GM12878 (cell line): ENCODE results near the gene LASP1. TPM values are rescaled to one million over a fixed set of nuclear protein-coding genes. Genes with fewer than 3 reads are reported as not detected.

Experiments
- ATAC-seq: fragments of 200-7000 bp; cut with Tn5 transposase; 3 replicates; pipeline ENCODE4 v1.9.1; 2020; ENCODE audit warnings: mild to moderate bottlenecking, moderate library complexity
- BruUV-seq: library from RNA; stranded (reverse); fragments of 400-500 nt; replicated peaks from 2 replicates; lab custom pipeline; 2021; lab: Mats Ljungman, UMichigan
- CTCF ChIA-PET: fragments of 300-600 bp; sonication (Branson Sonifier 250); formaldehyde crosslinking; extraction: SDS; loops from one replicate; lab custom pipeline; 2021; ENCODE audit warnings: inconsistent platforms; lab: Yijun Ruan, JAX
- POLR2A ChIA-PET: fragments of 350-600 bp; formaldehyde crosslinking; extraction: SDS; loops from one replicate; lab custom pipeline; 2021; ENCODE audit warnings: inconsistent platforms; lab: Charles Lee
- RAD21 ChIA-PET: fragments of 300-600 bp; sonication (Branson Sonifier 250); formaldehyde crosslinking; loops from one replicate; lab custom pipeline; 2023; ENCODE audit warnings: antibody characterized with exemption; ENCODE audit not compliant: unreplicated experiment; lab: Charles Lee
- SMC1A ChIA-PET: fragments of 300-600 bp; sonication (Branson Sonifier 250); formaldehyde crosslinking; loops from one replicate; lab custom pipeline; 2023; ENCODE audit not compliant: unreplicated experiment, uncharacterized antibody; lab: Charles Lee
- DNase-seq: peaks from one replicate; pipeline ENCODE4 v3.0.0-alpha.2; 2011; ENCODE audit warnings: low read depth, low spot score
- FAIRE-seq: peaks from 3 replicates; lab custom pipeline; 2011; peaks lifted over from hg19 to GRCh38; lab: Jason Lieb, UNC
- H2AFZ ChIP-seq: 2 replicates; pipeline ENCODE4 v1.6.0; 2011; ENCODE audit warnings: low read depth, low read length, control low read depth; ENCODE audit not compliant: control insufficient read depth
- H3K27ac ChIP-seq: 2 replicates; pipeline ENCODE4 v1.5.1; 2011; ENCODE audit warnings: control low read depth; ENCODE audit not compliant: control insufficient read depth, insufficient read depth
- H3K27me3 ChIP-seq, 2 experiments: replicated peaks in 1 of 2; 2 replicates each; pipeline versions ENCODE4 v1.6.0 to v1.6.1; 2011; ENCODE audit warnings: low read length in 1 of 2; ENCODE audit not compliant: control insufficient read depth in 2 of 2, insufficient read depth in 2 of 2
- H3K36me3 ChIP-seq, 2 experiments: 2 replicates each; pipeline ENCODE4 v1.5.1; 2011; ENCODE audit warnings: low read length in 1 of 2; ENCODE audit not compliant: control insufficient read depth in 2 of 2, insufficient read depth in 2 of 2
- H3K4me1 ChIP-seq: 2 replicates; pipeline ENCODE4 v1.6.1; 2011; ENCODE audit warnings: mild to moderate bottlenecking, low read length, moderate library complexity, mixed read lengths; ENCODE audit not compliant: control insufficient read depth, insufficient read depth
- H3K4me2 ChIP-seq: 2 replicates; pipeline ENCODE4 v1.6.0; 2011; ENCODE audit warnings: control low read depth; ENCODE audit not compliant: control insufficient read depth, insufficient read depth
- H3K4me3 ChIP-seq: fragments of 200-600 bp; sonication (generic); 2 replicates; pipeline ENCODE4 v1.5.1; 2016
- H3K79me2 ChIP-seq: 2 replicates; pipeline ENCODE4 v1.6.0; 2011; ENCODE audit warnings: low read length; ENCODE audit not compliant: control insufficient read depth, insufficient read depth
- H3K9ac ChIP-seq: 2 replicates; pipeline ENCODE4 v1.8.0; 2011; ENCODE audit warnings: low read length, control low read depth, mixed read lengths; ENCODE audit not compliant: control insufficient read depth, insufficient read depth
- H3K9me3 ChIP-seq: replicated peaks from 3 replicates; pipeline ENCODE4 v1.5.1; 2011; ENCODE audit warnings: mild to moderate bottlenecking, low read length; ENCODE audit not compliant: control insufficient read depth, insufficient read depth
- H4K20me1 ChIP-seq: 2 replicates; pipeline ENCODE4 v1.6.0; 2011; ENCODE audit not compliant: control insufficient read depth, insufficient read depth
- CBX3 ChIP-seq: fragments of 200-600 bp; sonication (generic); IDR thresholded peaks from 2 replicates; pipeline ENCODE4 v1.6.1; 2016; ENCODE audit warnings: low read depth, borderline replicate concordance
- CHD4 ChIP-seq: fragments of 200-600 bp; sonication (generic); IDR thresholded peaks from 2 replicates; pipeline ENCODE4 v1.6.1; 2016; ENCODE audit warnings: mild to moderate bottlenecking
- CREM ChIP-seq: IDR thresholded peaks from 2 replicates; pipeline ENCODE4 v1.6.1; 2014; ENCODE audit warnings: antibody characterized with exemption, low read depth
- EGR1 ChIP-seq, 2 experiments: IDR thresholded peaks; 1 replicate in 1 of 2; 2 replicates in 1 of 2; pipeline ENCODE4 v1.6.1; 2011 to 2012; ENCODE audit warnings: low read depth in 2 of 2, low read length in 2 of 2, borderline replicate concordance in 1 of 2, mild to moderate bottlenecking in 1 of 2, moderate library complexity in 1 of 2
- EP300 ChIP-seq, 2 experiments: fragments of 150-350 bp in 1 of 2; IDR thresholded peaks; 2 replicates each; pipeline ENCODE4 v1.6.1; 2011 to 2012; ENCODE audit warnings: low read depth in 2 of 2, low read length in 2 of 2, borderline replicate concordance in 1 of 2, improper control_type of control experiment in 1 of 2, inconsistent platforms in 1 of 2; ENCODE audit not compliant: control insufficient read depth in 1 of 2
- MTA3 ChIP-seq: IDR thresholded peaks from 2 replicates; pipeline ENCODE4 v1.6.1; 2012; ENCODE audit warnings: low read length, inconsistent platforms, borderline replicate concordance
- MXI1 ChIP-seq: fragments of 150-350 bp; IDR thresholded peaks from 2 replicates; pipeline ENCODE4 v1.6.1; 2011; ENCODE audit warnings: low read depth, mild to moderate bottlenecking, inconsistent platforms, low read length, improper control_type of control experiment
- NR2C1 ChIP-seq: fragments of 450-650 bp; IDR thresholded peaks from 2 replicates; pipeline ENCODE4 v1.6.1; 2017; ENCODE audit warnings: antibody characterized with exemption, mild to moderate bottlenecking, moderate library complexity
- NRF1 ChIP-seq: conservative IDR thresholded peaks from 2 replicates; pipeline ENCODE4 v1.6.1; 2011; ENCODE audit warnings: mild to moderate bottlenecking, low read depth, low read length, improper control_type of control experiment
- PBX3 ChIP-seq: IDR thresholded peaks from 2 replicates; pipeline ENCODE4 v1.6.1; 2011; ENCODE audit warnings: mild to moderate bottlenecking, low read depth, low read length, moderate library complexity; ENCODE audit not compliant: insufficient replicate concordance
- PML ChIP-seq: IDR thresholded peaks from 2 replicates; pipeline ENCODE4 v1.6.1; 2012; ENCODE audit warnings: low read length, inconsistent platforms
- POLR2AphosphoS5 ChIP-seq: IDR thresholded peaks from 2 replicates; pipeline ENCODE4 v1.6.1; 2011; ENCODE audit warnings: mild to moderate bottlenecking, low read length, inconsistent platforms
- RFX5 ChIP-seq: IDR thresholded peaks from 2 replicates; pipeline ENCODE4 v1.6.1; 2011; ENCODE audit warnings: low read depth, low read length, improper control_type of control experiment
- SMC3 ChIP-seq: IDR thresholded peaks from 2 replicates; pipeline ENCODE4 v1.6.1; 2011; ENCODE audit warnings: low read length, improper control_type of control experiment, borderline replicate concordance
- SP1 ChIP-seq: IDR thresholded peaks from one replicate; pipeline ENCODE4 v1.6.1; 2011; ENCODE audit warnings: low read depth, low read length
- USF1 ChIP-seq: IDR thresholded peaks from 2 replicates; pipeline ENCODE4 v1.6.1; 2011; ENCODE audit warnings: borderline replicate concordance, low read depth, mild to moderate bottlenecking, moderate library complexity, mixed read lengths, low read length; ENCODE audit not compliant: insufficient read depth; ENCODE audit errors: extremely low read length
- YBX1 ChIP-seq: fragments of 450-650 bp; IDR thresholded peaks from 2 replicates; pipeline ENCODE4 v1.6.1; 2016; ENCODE audit warnings: antibody characterized with exemption
- WGBS: methylation state at CpG from one replicate; pipeline ENCODE4 v1.1.6; 2016; ENCODE audit warnings: low lambda C conversion rate; ENCODE audit not compliant: insufficient replicate concordance, insufficient coverage; ENCODE audit errors: missing lambda C conversion rate; 5-methylcytosine and 5-hydroxymethylcytosine counted together
- in situ Hi-C: fragments of 300-500 bp; cut with MboI; formaldehyde crosslinking; loops from 9 replicates; pipeline ENCODE4 v1.14.3; 2018; ENCODE audit warnings: mixed read lengths
- intact Hi-C: fragments of 100-400 bp; cut with micrococcal nuclease; formaldehyde crosslinking; loops from one replicate; pipeline ENCODE4 v1.14.2; 2022; ENCODE audit not compliant: unreplicated experiment
- polyA plus RNA-seq, 11 experiments: library from polyadenylated mRNA; depleted of rRNA in 4 of 11; unstranded in 6 of 11; stranded (reverse) in 5 of 11; fragments of >200 nt; fragmentation: Nextera tagmentation in 4 of 11; fragmentation: Illumina TruSeq in 1 of 11; extraction: Ambion mirVana in 4 of 11; extraction: Trizol in 1 of 11; gene quantifications; 1 replicate in 1 of 11; 2 replicates in 10 of 11; pipeline versions ENCODE4 v1.2.1 to v1.2.3, GENCODE V29; 2011 to 2016; ENCODE audit warnings: inconsistent platforms in 2 of 11, missing spikeins in 2 of 11, low read depth in 1 of 11
- total RNA-seq, 4 experiments: library from RNA; depleted of rRNA in 3 of 4; stranded (reverse); fragments of >200 nt in 3 of 4; fragmentation: Illumina TruSeq in 1 of 4; extraction: Trizol in 1 of 4; gene quantifications; 2 replicates each; pipeline versions ENCODE4 v1.2.1 to v1.2.3, GENCODE V29; 2013 to 2021

Gene LASP1
- total and polyA plus RNA-seq, 10 of the 15 experiments (the other 5 are each of a cell fraction or from before 2014, with no cell fraction given), result 21.0 to 114 (median 59.3) TPM

DNA sequence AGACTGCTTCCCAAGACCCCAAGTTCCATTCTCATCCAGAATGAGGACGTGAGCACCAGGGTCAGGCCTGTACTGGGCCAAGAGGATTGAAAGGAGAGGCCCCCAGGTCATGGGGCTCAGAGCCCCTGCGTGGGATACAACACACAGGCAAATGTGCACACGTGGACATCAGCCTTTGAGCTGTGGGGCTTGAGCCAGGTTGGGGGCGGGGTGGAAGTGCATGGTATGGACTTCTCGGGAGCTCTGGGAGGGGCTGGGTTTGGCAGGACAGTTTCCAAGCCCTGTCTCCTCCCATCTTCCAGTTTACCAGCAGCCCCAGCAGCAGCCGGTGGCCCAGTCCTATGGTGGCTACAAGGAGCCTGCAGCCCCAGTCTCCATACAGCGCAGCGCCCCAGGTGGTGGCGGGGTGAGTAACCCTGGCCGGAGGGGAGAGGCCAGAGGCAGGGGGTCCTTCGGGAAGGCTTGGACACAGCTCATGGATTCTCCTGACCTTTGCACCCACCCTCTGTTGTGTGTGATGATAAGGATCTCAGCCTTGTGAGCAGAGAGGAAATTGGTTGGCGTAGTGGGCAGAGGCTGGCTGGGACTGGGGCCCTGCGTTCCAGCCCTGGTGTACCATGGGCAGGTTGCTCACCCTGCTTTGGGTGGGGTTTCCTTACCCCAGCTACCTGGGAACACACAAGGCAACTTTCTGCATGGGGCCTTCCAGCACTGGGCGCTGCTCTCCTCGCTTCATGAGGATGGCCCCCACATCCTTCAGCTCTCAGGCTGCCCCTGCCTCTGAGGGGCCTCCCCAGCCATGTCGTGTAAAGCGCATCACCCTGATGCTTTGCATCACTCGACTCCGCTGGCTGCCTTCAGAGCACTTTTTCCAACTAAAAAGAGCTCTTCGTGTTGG, 45.1 kb downstream of the LASP1 start:
- Histone ChIP-seq H3K27ac (no peak overlapping the region), H3K4me1 (no peaks in the 10 kb centered on the region), H3K4me2 (no peak overlapping the region), H2AFZ (no peak overlapping the region), H3K9ac (no peak overlapping the region), H3K36me3 (peaks cover 14 to 36% of the 10 kb centered on the region in 2 experiments), H3K4me3 (no peak overlapping the region), H4K20me1 (no peaks in the 10 kb centered on the region), H3K9me3 (no peaks in the 10 kb centered on the region), H3K79me2 (no peaks in the 10 kb centered on the region), H3K27me3 (no peaks in the 10 kb centered on the region)
- CTCF ChIA-PET, result interaction anchor here (1.6 kb wide), 1 partner anchor 11 kb away, joined by 3 read pairs; the partner anchor contains the start of gene LASP1NB
- in situ Hi-C loops, result no loop called here
- TF ChIP-seq NRF1, result no peak
- no peak for TF ChIP-seq PBX3
- no peak for TF ChIP-seq MTA3
- no peak for TF ChIP-seq PML
- no peak for TF ChIP-seq MXI1
- no peak for TF ChIP-seq CREM
- TF ChIP-seq SP1, result no peak
- TF ChIP-seq SMC3, result no peak
- TF ChIP-seq USF1, result no peak
- TF ChIP-seq RFX5, result no peak
- no peak for TF ChIP-seq CHD4
- no peak for TF ChIP-seq YBX1
- no peak for TF ChIP-seq EP300 (IDR thresholded peaks at IDR 0.05; ENCODE audit: borderline replicate concordance in 1 of 2, control insufficient read depth in 1 of 2, low read depth in 2 of 2, low read length in 2 of 2)
- TF ChIP-seq EGR1 (IDR thresholded peaks at IDR 0.05; ENCODE audit: borderline replicate concordance in 1 of 2, low read depth in 2 of 2, low read length in 2 of 2), result no peak
- no peak for TF ChIP-seq POLR2AphosphoS5
- no peak for TF ChIP-seq CBX3
- TF ChIP-seq NR2C1, result no peak
- DNase-seq (no peak), ATAC-seq (no peak), FAIRE-seq (no peak)
- WGBS, result 93% methylated on average over 20 of the region's 20 CpGs
- BruUV-seq, result no TSS peak
- RAD21 ChIA-PET, result no interaction called here
- intact Hi-C loops, result no loop called here
- SMC1A ChIA-PET, result interaction anchor here (0.6 to 1.7 kb wide), 2 partner anchors 9 to 43 kb away, joined by 3 to 4 read pairs; no protein-coding TSS in a partner anchor
- POLR2A ChIA-PET, result interaction anchor here (0.5 kb wide), 1 partner anchor 332 kb away, joined by 3 read pairs; no protein-coding TSS in a partner anchor
